B cell (primary cell): Measurements from ENCODE around the gene FRMD8. TPM values are rescaled to one million over a fixed set of nuclear protein-coding genes. Genes with fewer than 3 reads are reported as not detected.

Source experiments
- ATAC-seq: fragments of 200-7000 bp; cut with Tn5 transposase; one replicate; pipeline ENCODE4 v1.10.0; 2021; ENCODE audit warnings: low read depth, mild to moderate bottlenecking, moderate number of reproducible peaks, moderate library complexity
- CTCF ChIA-PET: fragments of 350-600 bp; sonication (Branson Sonifier 250); formaldehyde crosslinking; loops from one replicate; lab custom pipeline; 2021; ENCODE audit warnings: antibody characterized with exemption, inconsistent platforms; lab: Charles Lee
- POLR2A ChIA-PET: fragments of 350-600 bp; sonication (Branson Sonifier 250); formaldehyde crosslinking; loops from one replicate; lab custom pipeline; 2021; ENCODE audit warnings: antibody characterized with exemption; lab: Charles Lee
- DNase-seq: peaks from one replicate; pipeline ENCODE4 v3.0.0; 2013
- H2AFZ ChIP-seq: 2 replicates; pipeline ENCODE4 v1.6.1; 2012; ENCODE audit warnings: mild to moderate bottlenecking, low read depth, low read length; ENCODE audit not compliant: insufficient read depth, poor library complexity, severe bottlenecking
- H3K27ac ChIP-seq, 2 donors: 1 replicate in 1 of 2; 2 replicates in 1 of 2; pipeline ENCODE4 v1.5.1; 2012 to 2013; ENCODE audit warnings: low read length in 2 of 2, mild to moderate bottlenecking in 2 of 2, moderate library complexity in 1 of 2
- H3K27me3 ChIP-seq, 4 experiments: fragments of 200-600 bp in 1 of 4; sonication (generic) in 1 of 4; replicated peaks in 1 of 4; 1 replicate in 2 of 4; 2 replicates in 2 of 4; pipeline versions ENCODE4 v1.6.1 to v1.7.0; 2013 to 2016; ENCODE audit warnings: low read length in 3 of 4, mild to moderate bottlenecking in 2 of 4, mixed read lengths in 1 of 4, moderate library complexity in 1 of 4; ENCODE audit not compliant: insufficient read depth in 4 of 4, control insufficient read depth in 3 of 4; ENCODE audit errors: control extremely low read depth in 1 of 4
- H3K36me3 ChIP-seq, 2 experiments: replicated peaks in 1 of 2; 1 replicate in 1 of 2; 2 replicates in 1 of 2; pipeline versions ENCODE4 v1.6.1 to v1.7.1; 2013; ENCODE audit warnings: low read length in 1 of 2; ENCODE audit not compliant: insufficient read depth in 2 of 2, control insufficient read depth in 1 of 2; ENCODE audit errors: control extremely low read depth in 1 of 2, extremely low read depth in 1 of 2
- H3K4me1 ChIP-seq, 2 donors: fragments of 200-600 bp in 1 of 2; sonication (generic) in 1 of 2; 1 replicate in 1 of 2; 2 replicates in 1 of 2; pipeline versions ENCODE4 v1.5.1 to v1.6.1; 2013 to 2017; ENCODE audit warnings: low read length in 2 of 2; ENCODE audit not compliant: control insufficient read depth in 2 of 2, insufficient read depth in 2 of 2
- H3K4me2 ChIP-seq: replicated peaks from 2 replicates; pipeline ENCODE3; 2012; ENCODE audit warnings: mild to moderate bottlenecking, low read depth, low read length; ENCODE audit not compliant: poor library complexity, severe bottlenecking
- H3K4me3 ChIP-seq, 5 experiments: fragments of 200-600 bp in 1 of 5; sonication (generic) in 1 of 5; 1 replicate in 3 of 5; 2 replicates in 2 of 5; pipeline versions ENCODE4 v1.5.1 to v1.7.0; 2011 to 2016; ENCODE audit warnings: low read length in 4 of 5, mild to moderate bottlenecking in 4 of 5, low read depth in 2 of 5, control low read depth in 1 of 5, moderate library complexity in 1 of 5; ENCODE audit not compliant: insufficient read depth in 1 of 5; ENCODE audit errors: control extremely low read depth in 1 of 5, extremely low read depth in 1 of 5
- H3K79me2 ChIP-seq: fragments of 200-600 bp; sonication (generic); one replicate; pipeline ENCODE4 v1.6.0; 2016; ENCODE audit warnings: low read length; ENCODE audit not compliant: control insufficient read depth, insufficient read depth
- H3K9ac ChIP-seq: fragments of 200-600 bp; sonication (generic); 2 replicates; pipeline ENCODE4 v1.6.1; 2017; ENCODE audit warnings: mild to moderate bottlenecking, low read length, moderate library complexity
- H3K9me3 ChIP-seq, 3 donors: one replicate each; pipeline versions ENCODE4 v1.6.1 to v1.7.1; 2013; ENCODE audit warnings: low read length in 2 of 3; ENCODE audit not compliant: control insufficient read depth in 2 of 3, insufficient read depth in 1 of 3; ENCODE audit errors: control extremely low read depth in 1 of 3
- H4K20me1 ChIP-seq: 2 replicates; pipeline ENCODE4 v1.6.0; 2012; ENCODE audit warnings: mild to moderate bottlenecking, low read length; ENCODE audit not compliant: insufficient read depth, control insufficient read depth, poor library complexity, severe bottlenecking
- H3K27ac Mint-ChIP-seq: one replicate; pipeline ENCODE4 v1.8.0; 2021; ENCODE audit warnings: mixed read lengths
- H3K27me3 Mint-ChIP-seq: one replicate; pipeline ENCODE4 v1.8.0; 2021; ENCODE audit warnings: mixed read lengths
- H3K4me1 Mint-ChIP-seq: one replicate; pipeline ENCODE4 v1.8.0; 2021; ENCODE audit warnings: mixed read lengths
- H3K4me3 Mint-ChIP-seq: one replicate; pipeline ENCODE4 v1.8.0; 2021; ENCODE audit warnings: mixed read lengths
- H3K9me3 Mint-ChIP-seq: one replicate; pipeline ENCODE4 v1.8.0; 2022; ENCODE audit warnings: mixed read lengths; ENCODE audit not compliant: insufficient read depth
- CTCF ChIP-seq: fragments of 200-600 bp; IDR thresholded peaks from one replicate; pipeline ENCODE4 v1.8.0; 2022; ENCODE audit warnings: antibody characterized with exemption, mild to moderate bottlenecking
- EZH2 ChIP-seq: IDR thresholded peaks from 2 replicates; pipeline ENCODE4 v1.6.1; 2012; ENCODE audit warnings: borderline replicate concordance, low read depth, mild to moderate bottlenecking, moderate library complexity, low read length; ENCODE audit not compliant: insufficient read depth, poor library complexity, severe bottlenecking
- WGBS: methylation state at CpG from one replicate; pipeline ENCODE4 v1.1.5; 2013; ENCODE audit warnings: missing lambda C conversion rate; ENCODE audit not compliant: insufficient coverage; 5-methylcytosine and 5-hydroxymethylcytosine counted together
- intact Hi-C: fragments of 100-400 bp; cut with micrococcal nuclease; formaldehyde crosslinking; loops from one replicate; pipeline ENCODE4 v1.10.0; 2022
- polyA plus RNA-seq: library from polyadenylated mRNA; depleted of rRNA; stranded (reverse); fragments of >200 nt; gene quantifications from 2 replicates; pipeline ENCODE4 v1.2.3, GENCODE V29; 2012
- total RNA-seq, 2 donors: library from RNA; stranded (reverse); fragments of 120-200 nt in 1 of 2; gene quantifications; 1 replicate in 1 of 2; 2 replicates in 1 of 2; pipeline versions ENCODE4 v1.2.3 to v1.2.4, GENCODE V29; 2013 to 2022

FRMD8 gene
- total and polyA plus RNA-seq, 2 donors (not counting 1 experiment from before 2014, with no cell fraction given), result 44.3 to 73.6 TPM

- no peak overlapping the region for H3K4me2 ChIP-seq
Measured at GRCh38 chr11:65446446-65447277, 60.2 kb downstream of the FRMD8 start.

More at GRCh38 chr11:65446446-65447277, 60.2 kb downstream of the FRMD8 start:
- H3K4me3 Mint-ChIP-seq, result no peak overlapping the region
- H3K27me3 Mint-ChIP-seq, result no peaks in the 10 kb centered on the region
- 94% methylated on average over 9 of the region's 11 CpGs for WGBS
- peak overlapping the region; percentile 56 for H3K27ac Mint-ChIP-seq
- DNase-seq (no peak), ATAC-seq (no peak)
- no peak overlapping the region for H3K4me3 ChIP-seq
- H3K79me2 ChIP-seq, result peaks cover 5% of the 10 kb centered on the region
- intact Hi-C loops, result no loop called here
- H3K9me3 ChIP-seq, result peaks cover 0 to 10% (median 0%) of the 10 kb centered on the region in 3 donors
- CTCF ChIA-PET, result interaction anchor here (0.6 to 1.4 kb wide), 5 partner anchors 11 to 62 kb away, joined by 3 to 4 read pairs (median 3); partner anchors contain the start of gene NEAT1
- H3K36me3 ChIP-seq, result peaks cover 0 to 4% of the 10 kb centered on the region in 2 experiments
- H3K9ac ChIP-seq, result no peak overlapping the region
- H3K4me1 Mint-ChIP-seq, result peaks cover 46% of the 10 kb centered on the region
- no peaks in the 10 kb centered on the region for H4K20me1 ChIP-seq
- H3K27me3 ChIP-seq, result no peaks in the 10 kb centered on the region
- H2AFZ ChIP-seq, result no peak overlapping the region
- H3K4me1 ChIP-seq, result peaks cover 38 to 57% of the 10 kb centered on the region in 2 donors
- no peak overlapping the region for H3K27ac ChIP-seq
- POLR2A ChIA-PET, result interaction anchor here (0.5 to 9.3 kb wide), 7 partner anchors 12 to 86 kb away, joined by 3 to 102 read pairs (median 3); partner anchors contain the start of gene MALAT1
- no peak for TF ChIP-seq EZH2
- no peak for TF ChIP-seq CTCF
- no peaks in the 10 kb centered on the region for H3K9me3 Mint-ChIP-seq
